ENCODE results near the gene ACAD8.

DNA sequence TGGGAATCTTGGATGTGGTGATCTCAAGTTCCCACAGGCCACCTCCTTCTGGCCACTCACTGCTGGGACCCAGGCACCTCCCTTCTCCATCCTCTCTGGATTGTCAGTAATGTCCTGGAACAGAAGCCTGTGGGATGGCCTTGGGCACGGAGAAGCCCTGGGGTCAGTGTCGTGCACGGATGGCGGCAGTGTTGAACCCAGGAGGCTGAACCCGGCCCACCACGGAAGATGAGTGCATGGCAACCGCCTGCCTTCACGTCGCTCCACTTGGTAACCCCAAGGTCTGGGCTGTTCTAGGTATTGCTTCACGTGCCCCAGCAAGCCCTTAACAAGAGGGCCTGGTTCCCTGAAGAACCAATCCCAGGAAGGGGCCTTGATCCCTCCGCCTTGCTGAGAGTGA, 7.3 kb upstream of the ACAD8 start:
- TF ChIP-seq EZH2 (optimal IDR thresholded peaks at IDR 0.05; ENCODE audit: low read depth, low read length): no peak
- TF ChIP-seq, protein P1, sequence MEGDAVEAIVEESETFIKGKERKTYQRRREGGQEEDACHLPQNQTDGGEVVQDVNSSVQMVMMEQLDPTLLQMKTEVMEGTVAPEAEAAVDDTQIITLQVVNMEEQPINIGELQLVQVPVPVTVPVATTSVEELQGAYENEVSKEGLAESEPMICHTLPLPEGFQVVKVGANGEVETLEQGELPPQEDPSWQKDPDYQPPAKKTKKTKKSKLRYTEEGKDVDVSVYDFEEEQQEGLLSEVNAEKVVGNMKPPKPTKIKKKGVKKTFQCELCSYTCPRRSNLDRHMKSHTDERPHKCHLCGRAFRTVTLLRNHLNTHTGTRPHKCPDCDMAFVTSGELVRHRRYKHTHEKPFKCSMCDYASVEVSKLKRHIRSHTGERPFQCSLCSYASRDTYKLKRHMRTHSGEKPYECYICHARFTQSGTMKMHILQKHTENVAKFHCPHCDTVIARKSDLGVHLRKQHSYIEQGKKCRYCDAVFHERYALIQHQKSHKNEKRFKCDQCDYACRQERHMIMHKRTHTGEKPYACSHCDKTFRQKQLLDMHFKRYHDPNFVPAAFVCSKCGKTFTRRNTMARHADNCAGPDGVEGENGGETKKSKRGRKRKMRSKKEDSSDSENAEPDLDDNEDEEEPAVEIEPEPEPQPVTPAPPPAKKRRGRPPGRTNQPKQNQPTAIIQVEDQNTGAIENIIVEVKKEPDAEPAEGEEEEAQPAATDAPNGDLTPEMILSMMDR (IDR thresholded peaks at IDR 0.05; ENCODE audit: low read length): no peak

All from MM.1S (cell line).